ENCODE measurements around the gene SIRT7.
A peak's percentile ranks its signal among the peaks of the same experiment; 100 is the strongest.

SIRT7 gene

GRCh38 chr17:81884520-81884919 is 33.5 kb downstream of the SIRT7 start:
- no peak for DNase-seq

GRCh38 chr17:81879121-81879520 is 38.9 kb downstream of the SIRT7 start:
- DNase-seq = no peak

GRCh38 chr17:81878294-81878693 is 39.7 kb downstream of the SIRT7 start:
- DNase-seq = no peak

- DNase-seq = no peak
Observed at GRCh38 chr17:81877569-81877968, 40.4 kb downstream of the SIRT7 start.

GRCh38 chr17:81871387-81872230 is 46.4 kb downstream of the SIRT7 start:
- peak; percentile 88 for DNase-seq

- no peak for DNase-seq
Observed at GRCh38 chr17:81870981-81871386, 47.0 kb downstream of the SIRT7 start, which contains the start of gene ARHGDIA. Gene ARHGDIA, minus strand, starts transcription at chr17:81871337. Its CDS starts 1,407 bp downstream, at chr17:81869930.

- DNase-seq = no peak
Observed at GRCh38 chr17:81870131-81870980, 47.6 kb downstream of the SIRT7 start.

GRCh38 chr17:81869221-81870130 is 48.5 kb downstream of the SIRT7 start:
- DNase-seq = no peak

GRCh38 chr17:81868674-81869220 is 49.2 kb downstream of the SIRT7 start:
- DNase-seq = no peak

GRCh38 chr17:81867991-81868673 is 49.8 kb downstream of the SIRT7 start:
- DNase-seq = no peak

GRCh38 chr17:81867170-81867990 is 50.6 kb downstream of the SIRT7 start:
- DNase-seq = no peak

- no peak for DNase-seq
Observed at GRCh38 chr17:81866440-81867169, 51.4 kb downstream of the SIRT7 start.

- no peak for DNase-seq
Observed at GRCh38 chr17:81865733-81866439, 52.1 kb downstream of the SIRT7 start.

GRCh38 chr17:81865358-81865732 is 52.6 kb downstream of the SIRT7 start:
- DNase-seq = no peak

- DNase-seq = no peak
Observed at GRCh38 chr17:81863833-81864768, 53.9 kb downstream of the SIRT7 start.

- no peak for DNase-seq
Observed at GRCh38 chr17:81863123-81863675, 54.8 kb downstream of the SIRT7 start.
